Measurements from ENCODE around the gene GRM7.

The GRM7 gene

GRCh38 chr3:6860954-6861624 lies at the start of gene GRM7:
GRM7 (plus strand) TSS chr3:6861115.
- Histone ChIP-seq H3K9ac (ENCODE audit: low read length) (no peak within 1 kb of the TSS), H3K4me1 (ENCODE audit: insufficient read depth, low read length) (peaks cover 6% of the 10 kb centered on the region), H3K36me3 (ENCODE audit: insufficient read depth, low read length) (no peaks in the 10 kb centered on the region), H3K9me3 (ENCODE audit: low read length) (no peaks in the 10 kb centered on the region), H3K27ac (ENCODE audit: low read depth, low read length) (no peak within 1 kb of the TSS), H3K27me3 (ENCODE audit: control insufficient read depth in 1 of 2, insufficient read depth in 2 of 2, low read length in 2 of 2) (peaks cover 9 to 31% of the 10 kb centered on the region in 2 donors), H3K4me3 (ENCODE audit: low read depth in 1 of 2, low read length in 2 of 2) (peak within 1 kb of the TSS; percentile 26 to 43)

GRCh38 chr3:6821411-6821810 lies 39.5 kb upstream of the GRM7 start:
- Histone ChIP-seq H3K36me3 (ENCODE audit: insufficient read depth, low read length) (no peaks in the 10 kb centered on the region), H3K9ac (ENCODE audit: low read length) (no peak overlapping the region), H3K4me1 (ENCODE audit: insufficient read depth, low read length) (no peaks in the 10 kb centered on the region), H3K9me3 (ENCODE audit: low read length) (no peaks in the 10 kb centered on the region), H3K27me3 (ENCODE audit: control insufficient read depth in 1 of 2, insufficient read depth in 2 of 2, low read length in 2 of 2) (no peaks in the 10 kb centered on the region), H3K27ac (ENCODE audit: low read depth, low read length) (no peak overlapping the region), H3K4me3 (ENCODE audit: low read depth in 1 of 2, low read length in 2 of 2) (no peak overlapping the region)

GRCh38 chr3:6825524-6825923 lies 35.4 kb upstream of the GRM7 start:
- H3K4me3 ChIP-seq (ENCODE audit: low read depth in 1 of 2, low read length in 2 of 2), result no peak overlapping the region
- no peak overlapping the region for H3K9ac ChIP-seq (ENCODE audit: low read length)
- H3K9me3 ChIP-seq (ENCODE audit: low read length), result no peaks in the 10 kb centered on the region
- H3K36me3 ChIP-seq (ENCODE audit: insufficient read depth, low read length), result no peaks in the 10 kb centered on the region
- no peaks in the 10 kb centered on the region for H3K27me3 ChIP-seq (ENCODE audit: control insufficient read depth in 1 of 2, insufficient read depth in 2 of 2, low read length in 2 of 2)
- H3K27ac ChIP-seq (ENCODE audit: low read depth, low read length), result no peak overlapping the region
- H3K4me1 ChIP-seq (ENCODE audit: insufficient read depth, low read length), result no peaks in the 10 kb centered on the region

GRCh38 chr3:6827453-6827852 lies 33.5 kb upstream of the GRM7 start:
- H3K4me1 ChIP-seq (ENCODE audit: insufficient read depth, low read length), result no peaks in the 10 kb centered on the region
- H3K27ac ChIP-seq (ENCODE audit: low read depth, low read length), result no peak overlapping the region
- no peaks in the 10 kb centered on the region for H3K36me3 ChIP-seq (ENCODE audit: insufficient read depth, low read length)
- no peaks in the 10 kb centered on the region for H3K27me3 ChIP-seq (ENCODE audit: control insufficient read depth in 1 of 2, insufficient read depth in 2 of 2, low read length in 2 of 2)
- H3K4me3 ChIP-seq (ENCODE audit: low read depth in 1 of 2, low read length in 2 of 2), result no peak overlapping the region
- no peaks in the 10 kb centered on the region for H3K9me3 ChIP-seq (ENCODE audit: low read length)
- H3K9ac ChIP-seq (ENCODE audit: low read length), result no peak overlapping the region

GRCh38 chr3:6844723-6845122 lies 16.2 kb upstream of the GRM7 start:
- Histone ChIP-seq H3K27me3 (ENCODE audit: control insufficient read depth in 1 of 2, insufficient read depth in 2 of 2, low read length in 2 of 2) (no peaks in the 10 kb centered on the region), H3K4me3 (ENCODE audit: low read depth in 1 of 2, low read length in 2 of 2) (no peak overlapping the region), H3K9me3 (ENCODE audit: low read length) (no peaks in the 10 kb centered on the region), H3K27ac (ENCODE audit: low read depth, low read length) (no peak overlapping the region), H3K9ac (ENCODE audit: low read length) (no peak overlapping the region), H3K36me3 (ENCODE audit: insufficient read depth, low read length) (no peaks in the 10 kb centered on the region), H3K4me1 (ENCODE audit: insufficient read depth, low read length) (no peaks in the 10 kb centered on the region)

- H3K4me1 ChIP-seq (ENCODE audit: insufficient read depth, low read length), result no peaks in the 10 kb centered on the region
- H3K9ac ChIP-seq (ENCODE audit: low read length), result no peak overlapping the region
- no peaks in the 10 kb centered on the region for H3K36me3 ChIP-seq (ENCODE audit: insufficient read depth, low read length)
Observed at GRCh38 chr3:6854184-6854583, 6.7 kb upstream of the GRM7 start.

GRCh38 chr3:6857510-6857909 lies 3.4 kb upstream of the GRM7 start:
- Histone ChIP-seq H3K9ac (ENCODE audit: low read length) (no peak overlapping the region), H3K36me3 (ENCODE audit: insufficient read depth, low read length) (no peaks in the 10 kb centered on the region), H3K4me1 (ENCODE audit: insufficient read depth, low read length) (peaks cover 6% of the 10 kb centered on the region), H3K27me3 (ENCODE audit: control insufficient read depth in 1 of 2, insufficient read depth in 2 of 2, low read length in 2 of 2) (peaks cover 0 to 21% of the 10 kb centered on the region in 2 donors), H3K9me3 (ENCODE audit: low read length) (no peaks in the 10 kb centered on the region), H3K4me3 (ENCODE audit: low read depth in 1 of 2, low read length in 2 of 2) (no peak overlapping the region), H3K27ac (ENCODE audit: low read depth, low read length) (no peak overlapping the region)

More at GRCh38 chr3:6854184-6854583, 6.7 kb upstream of the GRM7 start:
- Histone ChIP-seq H3K4me3 (ENCODE audit: low read depth in 1 of 2, low read length in 2 of 2) (no peak overlapping the region), H3K9me3 (ENCODE audit: low read length) (no peaks in the 10 kb centered on the region), H3K27me3 (ENCODE audit: control insufficient read depth in 1 of 2, insufficient read depth in 2 of 2, low read length in 2 of 2) (no peaks in the 10 kb centered on the region), H3K27ac (ENCODE audit: low read depth, low read length) (no peak overlapping the region)

- Histone ChIP-seq H3K27me3 (ENCODE audit: control insufficient read depth in 1 of 2, insufficient read depth in 2 of 2, low read length in 2 of 2) (peaks cover 9 to 31% of the 10 kb centered on the region in 2 donors), H3K4me1 (ENCODE audit: insufficient read depth, low read length) (peaks cover 6% of the 10 kb centered on the region), H3K9me3 (ENCODE audit: low read length) (no peaks in the 10 kb centered on the region), H3K9ac (ENCODE audit: low read length) (no peak overlapping the region), H3K4me3 (ENCODE audit: low read depth in 1 of 2, low read length in 2 of 2) (peak overlapping the region in 1 of 2 donors; percentile 43), H3K27ac (ENCODE audit: low read depth, low read length) (no peak overlapping the region), H3K36me3 (ENCODE audit: insufficient read depth, low read length) (no peaks in the 10 kb centered on the region)
Observed at GRCh38 chr3:6860149-6860953, 564 bp upstream of the GRM7 start.

- H3K9me3 ChIP-seq (ENCODE audit: low read length), result no peaks in the 10 kb centered on the region
- no peaks in the 10 kb centered on the region for H3K36me3 ChIP-seq (ENCODE audit: insufficient read depth, low read length)
- peak overlapping the region; percentile 26 to 43 for H3K4me3 ChIP-seq (ENCODE audit: low read depth in 1 of 2, low read length in 2 of 2)
- H3K9ac ChIP-seq (ENCODE audit: low read length), result no peak overlapping the region
- peaks cover 6% of the 10 kb centered on the region for H3K4me1 ChIP-seq (ENCODE audit: insufficient read depth, low read length)
- H3K27ac ChIP-seq (ENCODE audit: low read depth, low read length), result no peak overlapping the region
- H3K27me3 ChIP-seq (ENCODE audit: control insufficient read depth in 1 of 2, insufficient read depth in 2 of 2, low read length in 2 of 2), result peaks cover 9 to 31% of the 10 kb centered on the region in 2 donors
Observed at GRCh38 chr3:6861625-6862000, 698 bp downstream of the GRM7 start.

GRCh38 chr3:6862041-6862879 lies 1.3 kb downstream of the GRM7 start:
- Histone ChIP-seq H3K36me3 (ENCODE audit: insufficient read depth, low read length) (no peaks in the 10 kb centered on the region), H3K4me3 (ENCODE audit: low read depth in 1 of 2, low read length in 2 of 2) (peak overlapping the region in 1 of 2 donors; percentile 43), H3K4me1 (ENCODE audit: insufficient read depth, low read length) (peaks cover 6% of the 10 kb centered on the region), H3K27ac (ENCODE audit: low read depth, low read length) (no peak overlapping the region), H3K27me3 (ENCODE audit: control insufficient read depth in 1 of 2, insufficient read depth in 2 of 2, low read length in 2 of 2) (peaks cover 9 to 31% of the 10 kb centered on the region in 2 donors), H3K9me3 (ENCODE audit: low read length) (no peaks in the 10 kb centered on the region), H3K9ac (ENCODE audit: low read length) (no peak overlapping the region)

- H3K9me3 ChIP-seq (ENCODE audit: low read length), result no peaks in the 10 kb centered on the region
- no peak overlapping the region for H3K4me3 ChIP-seq (ENCODE audit: low read depth in 1 of 2, low read length in 2 of 2)
- peaks cover 9 to 31% of the 10 kb centered on the region in 2 donors for H3K27me3 ChIP-seq (ENCODE audit: control insufficient read depth in 1 of 2, insufficient read depth in 2 of 2, low read length in 2 of 2)
- H3K4me1 ChIP-seq (ENCODE audit: insufficient read depth, low read length), result peaks cover 6% of the 10 kb centered on the region
- no peak overlapping the region for H3K27ac ChIP-seq (ENCODE audit: low read depth, low read length)
- no peaks in the 10 kb centered on the region for H3K36me3 ChIP-seq (ENCODE audit: insufficient read depth, low read length)
- no peak overlapping the region for H3K9ac ChIP-seq (ENCODE audit: low read length)
Observed at GRCh38 chr3:6862880-6863195, 1.9 kb downstream of the GRM7 start.
